BLaER1 treated with 17β-estradiol and CSF1 and Interleukin-3, amounts not matched to agents 10 nM and 100 nM (cell line): Measurements from ENCODE around the gene LRRK1.

Source experiments
- H3K27ac ChIP-seq, 11 experiments: shearing (Covaris generic); formaldehyde crosslinking; 2 replicates each; pipeline ENCODE4 v1.8.1; 2022
- H3K27me3 ChIP-seq, 11 experiments: shearing (Covaris generic); formaldehyde crosslinking; 2 replicates each; pipeline ENCODE4 v1.8.1; 2022
- H3K36me3 ChIP-seq, 11 experiments: shearing (Covaris generic); formaldehyde crosslinking; 2 replicates each; pipeline ENCODE4 v1.8.1; 2022
- H3K4me1 ChIP-seq, 10 experiments: shearing (Covaris generic); formaldehyde crosslinking; 2 replicates each; pipeline ENCODE4 v1.8.1; 2022
- H3K4me2 ChIP-seq, 11 experiments: shearing (Covaris generic); formaldehyde crosslinking; 2 replicates each; pipeline ENCODE4 v1.8.1; 2022
- H3K4me3 ChIP-seq, 10 experiments: shearing (Covaris generic); formaldehyde crosslinking; 2 replicates each; pipeline ENCODE4 v1.8.1; 2022
- H3K9ac ChIP-seq, 11 experiments: shearing (Covaris generic); formaldehyde crosslinking; 2 replicates each; pipeline ENCODE4 v1.8.1; 2022
- H3K9me3 ChIP-seq, 11 experiments: shearing (Covaris generic); formaldehyde crosslinking; replicated peaks in 1 of 11; 2 replicates each; pipeline ENCODE4 v1.8.1; 2022
- H4K20me1 ChIP-seq, 11 experiments: shearing (Covaris generic); formaldehyde crosslinking; 2 replicates each; pipeline ENCODE4 v1.8.1; 2022
- Cebpa-rat ChIP-seq, 11 experiments: shearing (Covaris generic); IDR thresholded peaks; 2 replicates each; pipeline ENCODE4 v1.8.1; 2022

Gene LRRK1

DNA sequence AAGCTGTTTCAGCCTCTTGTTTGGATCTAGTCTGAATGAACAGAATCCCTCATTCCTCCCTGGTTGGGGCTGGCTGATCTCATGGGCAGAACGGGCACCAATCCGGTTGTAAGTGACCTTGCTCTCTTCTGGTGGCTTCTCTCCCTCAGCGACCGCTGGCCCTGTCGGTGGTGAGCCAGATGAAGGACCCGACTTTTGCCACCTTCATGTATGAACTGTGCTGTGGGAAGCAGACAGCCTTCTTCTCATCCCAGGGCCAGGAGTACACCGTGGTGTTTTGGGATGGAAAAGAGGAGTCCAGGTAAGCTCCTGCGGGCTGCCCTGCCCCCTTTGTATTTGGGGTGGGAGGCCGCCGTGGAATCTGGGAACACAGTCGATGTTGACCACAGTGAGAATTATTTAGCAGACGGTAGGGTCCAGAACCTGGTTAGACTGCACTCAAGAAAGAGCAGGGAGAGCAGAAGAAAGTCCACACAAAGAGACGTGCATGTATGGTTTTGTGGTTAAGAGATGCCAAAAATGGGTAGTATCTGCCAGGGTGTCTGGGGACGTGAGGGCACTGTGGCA, 138.8 kb downstream of the LRRK1 start:
- Histone ChIP-seq H4K20me1 (peaks cover 0 to 10% (median 0%) of the 10 kb centered on the region in 11 experiments; a peak in 3 of 22 replicates), H3K4me2 (peak overlapping the region in 9 of 11 experiments; percentile 62 to 76 (median 69); a peak in 19 of 22 replicates), H3K9ac (no peak overlapping the region), H3K9me3 (no peaks in the 10 kb centered on the region; a peak in 1 of 22 replicates), H3K4me3 (no peak overlapping the region), H3K4me1 (peaks cover 8 to 44% (median 38%) of the 10 kb centered on the region in 10 experiments), H3K27me3 (peaks cover 0 to 52% (median 10%) of the 10 kb centered on the region in 11 experiments; a peak in 15 of 22 replicates), H3K36me3 (peaks cover 0 to 5% (median 0%) of the 10 kb centered on the region in 11 experiments; a peak in 1 of 22 replicates), H3K27ac (peak overlapping the region in 2 of 11 experiments; percentile 13 to 29; a peak in 2 of 22 replicates)
- TF ChIP-seq Cebpa-rat (IDR thresholded peaks at IDR 0.05) = no peak

DNA sequence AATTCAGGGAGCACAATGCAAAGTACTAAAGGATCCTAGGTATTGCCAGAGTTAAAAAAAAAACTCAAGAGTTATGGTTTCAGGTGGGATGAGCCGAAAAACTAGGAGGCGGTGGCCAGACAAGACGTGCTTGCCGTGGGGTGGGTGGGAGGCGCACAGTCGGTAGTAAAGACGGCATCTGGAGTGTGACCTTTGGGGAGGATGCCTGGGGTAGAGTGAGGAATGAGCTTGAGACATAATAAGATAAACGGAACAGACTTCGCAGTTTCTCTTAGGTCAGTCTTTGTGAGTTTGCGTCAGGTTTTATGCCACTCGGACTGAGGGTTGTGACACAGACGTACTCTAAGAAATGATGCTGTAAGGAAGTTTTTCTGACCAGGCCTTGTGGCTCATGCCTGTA, 139.6 kb downstream of the LRRK1 start:
- H3K36me3 ChIP-seq = 0 out of 22 replicates have a peak, but pooled peaks cover 0 to 5% (median 0%) of the 10 kb centered on the region in 11 experiments

DNA sequence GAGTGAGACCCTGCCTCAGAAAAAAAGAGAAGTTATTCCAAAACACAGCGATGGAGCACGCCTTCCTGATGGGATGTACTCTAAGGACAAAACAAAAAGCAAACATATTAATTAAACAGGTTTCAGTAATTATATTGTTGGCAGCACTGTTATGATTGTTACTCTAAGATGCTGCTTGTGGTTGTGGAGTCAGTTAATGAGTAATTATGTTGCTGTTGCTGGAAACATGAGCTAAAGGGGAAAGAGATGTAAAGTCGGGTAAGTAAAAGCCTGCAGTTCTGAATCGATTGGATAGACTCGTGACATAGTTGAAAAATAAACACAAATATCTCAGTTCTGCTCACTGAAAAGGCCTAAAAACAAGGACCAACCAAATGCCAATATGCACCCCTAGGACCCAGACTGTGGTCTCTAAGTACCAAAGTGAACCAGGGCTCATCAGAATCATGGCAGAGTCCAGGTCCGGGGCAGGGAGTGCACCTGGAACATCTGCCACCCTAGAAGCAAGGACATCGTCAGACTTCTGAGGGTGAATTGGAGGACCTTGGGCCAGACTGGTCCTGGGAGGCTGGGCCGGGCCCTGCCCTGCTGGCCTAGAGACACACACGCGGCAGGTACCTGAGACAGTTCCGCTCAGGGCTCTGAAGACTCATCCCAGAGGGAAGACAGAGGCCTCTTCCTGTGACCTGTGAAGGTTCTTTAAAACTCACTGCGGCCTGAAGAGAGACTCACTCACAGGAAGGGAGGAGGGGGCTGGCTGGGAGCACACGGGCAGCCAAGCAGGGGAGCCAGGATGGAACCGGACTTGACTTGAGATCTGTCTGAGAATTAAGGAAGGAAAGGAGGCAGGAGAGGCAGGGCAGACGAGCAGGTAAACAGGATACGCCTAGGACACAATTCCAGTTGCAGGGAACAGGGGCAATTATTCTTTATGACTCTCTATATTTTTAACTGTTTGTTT, 140.5 kb downstream of the LRRK1 start:
- Histone ChIP-seq H3K9ac (no peak overlapping the region), H3K27me3 (peaks cover 0 to 52% (median 10%) of the 10 kb centered on the region in 11 experiments; a peak in 15 of 22 replicates), H3K4me1 (peaks cover 8 to 49% (median 38%) of the 10 kb centered on the region in 10 experiments), H4K20me1 (peaks cover 0 to 13% (median 0%) of the 10 kb centered on the region in 11 experiments; a peak in 3 of 22 replicates), H3K4me3 (no peak overlapping the region), H3K27ac (no peak overlapping the region), H3K4me2 (no peak overlapping the region), H3K9me3 (no peaks in the 10 kb centered on the region; a peak in 1 of 22 replicates), H3K36me3 (0 out of 22 replicates have a peak, but pooled peaks cover 0 to 5% (median 0%) of the 10 kb centered on the region in 11 experiments)
- TF ChIP-seq Cebpa-rat (IDR thresholded peaks at IDR 0.05) = no peak

More for the DNA sequence above, 139.6 kb downstream of the LRRK1 start:
- H3K9me3 ChIP-seq = no peaks in the 10 kb centered on the region; a peak in 1 of 22 replicates
- TF ChIP-seq Cebpa-rat (IDR thresholded peaks at IDR 0.05) = no peak
- no peak overlapping the region; a peak in 2 of 22 replicates for H3K4me2 ChIP-seq
- no peak overlapping the region for H3K4me3 ChIP-seq
- H3K27me3 ChIP-seq = peaks cover 0 to 52% (median 10%) of the 10 kb centered on the region in 11 experiments; a peak in 15 of 22 replicates
- no peak overlapping the region for H3K27ac ChIP-seq
- H3K4me1 ChIP-seq = peaks cover 8 to 49% (median 38%) of the 10 kb centered on the region in 10 experiments
- H4K20me1 ChIP-seq = peaks cover 0 to 13% (median 0%) of the 10 kb centered on the region in 11 experiments; a peak in 3 of 22 replicates
- H3K9ac ChIP-seq = no peak overlapping the region

DNA sequence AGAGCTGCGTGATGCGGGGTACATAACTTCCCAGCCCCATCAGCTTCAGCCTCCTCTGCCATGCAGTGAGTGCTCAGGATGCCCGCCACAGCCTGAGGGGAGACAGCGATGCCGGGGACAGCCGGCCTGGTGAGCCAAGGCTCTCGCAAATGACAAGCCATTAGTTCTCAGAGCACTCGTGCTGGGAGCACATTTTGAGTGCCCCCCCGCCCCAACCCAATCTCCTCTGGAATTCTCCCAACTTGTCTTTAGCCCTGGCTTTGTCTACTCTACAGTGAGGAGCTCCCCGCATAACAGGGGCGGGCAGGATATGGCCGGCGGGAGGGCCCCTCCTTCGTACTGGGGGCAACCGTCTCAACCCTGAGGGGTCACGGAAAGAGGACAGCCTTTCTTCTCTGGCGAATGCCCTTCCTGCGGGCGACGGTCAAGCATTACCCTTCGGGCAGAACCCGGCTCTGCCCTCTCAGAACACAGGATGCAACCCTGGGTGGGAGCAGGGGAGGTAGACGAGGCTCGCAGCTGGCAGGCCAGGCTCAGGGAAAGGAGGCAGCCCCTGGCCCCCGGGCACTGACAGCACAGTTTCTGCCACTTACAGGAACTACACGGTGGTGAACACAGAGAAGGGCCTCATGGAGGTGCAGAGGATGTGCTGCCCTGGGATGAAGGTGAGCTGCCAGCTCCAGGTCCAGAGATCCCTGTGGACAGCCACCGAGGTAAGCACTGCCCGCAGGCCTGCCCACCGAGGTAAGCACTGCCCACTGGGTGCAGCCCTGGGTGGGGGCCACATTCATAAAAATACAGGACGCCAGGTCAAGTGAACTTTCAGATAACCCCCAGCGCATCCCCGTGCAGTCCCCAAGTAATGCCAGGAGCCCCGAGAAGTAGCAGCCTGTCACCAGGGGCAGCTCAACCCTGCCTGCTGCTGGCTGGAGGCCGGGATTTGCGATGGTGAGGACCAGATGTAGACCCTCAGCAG, 141.7 kb downstream of the LRRK1 start:
- Histone ChIP-seq H3K27me3 (peaks cover 0 to 49% (median 10%) of the 10 kb centered on the region in 11 experiments; a peak in 15 of 22 replicates), H3K9ac (no peak overlapping the region), H3K9me3 (no peaks in the 10 kb centered on the region; a peak in 1 of 22 replicates), H3K36me3 (0 out of 22 replicates have a peak, but pooled peaks cover 0 to 5% (median 0%) of the 10 kb centered on the region in 11 experiments), H3K4me2 (peak overlapping the region in 8 of 11 experiments; percentile 14 to 67 (median 48); a peak in 11 of 22 replicates), H4K20me1 (peaks cover 0 to 13% (median 0%) of the 10 kb centered on the region in 11 experiments; a peak in 3 of 22 replicates), H3K27ac (no peak overlapping the region), H3K4me1 (peaks cover 8 to 49% (median 38%) of the 10 kb centered on the region in 10 experiments), H3K4me3 (no peak overlapping the region)
- TF ChIP-seq Cebpa-rat (IDR thresholded peaks at IDR 0.05) = no peak

DNA sequence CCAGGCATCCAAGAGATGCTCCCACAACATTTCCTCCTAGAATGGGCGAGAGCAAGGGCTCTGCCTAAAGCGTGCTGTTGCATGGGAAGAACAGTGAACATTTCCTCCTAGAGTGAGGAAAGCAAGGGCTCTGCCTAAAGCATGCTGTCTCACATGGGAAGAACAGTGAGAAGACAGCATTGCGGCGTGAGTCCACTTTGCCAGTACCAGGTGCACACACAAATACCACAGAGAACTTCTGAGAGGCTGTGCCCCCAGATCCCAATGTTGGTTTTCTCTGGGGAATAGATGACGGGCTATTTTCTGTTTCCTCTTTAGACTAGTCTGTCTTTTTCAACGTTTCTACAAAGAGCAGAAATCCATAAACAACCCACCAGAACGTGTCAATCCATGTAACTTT, 142.9 kb downstream of the LRRK1 start:
- Histone ChIP-seq H3K27ac (no peak overlapping the region), H3K27me3 (peaks cover 0 to 61% (median 10%) of the 10 kb centered on the region in 11 experiments; a peak in 15 of 22 replicates), H3K9me3 (no peaks in the 10 kb centered on the region; a peak in 1 of 22 replicates), H4K20me1 (peaks cover 0 to 15% (median 0%) of the 10 kb centered on the region in 11 experiments; a peak in 3 of 22 replicates), H3K4me2 (peak overlapping the region in 9 of 11 experiments; percentile 2 to 67 (median 47); a peak in 16 of 22 replicates), H3K36me3 (0 out of 22 replicates have a peak, but pooled peaks cover 0 to 5% (median 0%) of the 10 kb centered on the region in 11 experiments), H3K4me3 (no peak overlapping the region), H3K9ac (no peak overlapping the region), H3K4me1 (peaks cover 2 to 55% (median 34%) of the 10 kb centered on the region in 10 experiments)
- TF ChIP-seq Cebpa-rat (IDR thresholded peaks at IDR 0.05) = no peak

DNA sequence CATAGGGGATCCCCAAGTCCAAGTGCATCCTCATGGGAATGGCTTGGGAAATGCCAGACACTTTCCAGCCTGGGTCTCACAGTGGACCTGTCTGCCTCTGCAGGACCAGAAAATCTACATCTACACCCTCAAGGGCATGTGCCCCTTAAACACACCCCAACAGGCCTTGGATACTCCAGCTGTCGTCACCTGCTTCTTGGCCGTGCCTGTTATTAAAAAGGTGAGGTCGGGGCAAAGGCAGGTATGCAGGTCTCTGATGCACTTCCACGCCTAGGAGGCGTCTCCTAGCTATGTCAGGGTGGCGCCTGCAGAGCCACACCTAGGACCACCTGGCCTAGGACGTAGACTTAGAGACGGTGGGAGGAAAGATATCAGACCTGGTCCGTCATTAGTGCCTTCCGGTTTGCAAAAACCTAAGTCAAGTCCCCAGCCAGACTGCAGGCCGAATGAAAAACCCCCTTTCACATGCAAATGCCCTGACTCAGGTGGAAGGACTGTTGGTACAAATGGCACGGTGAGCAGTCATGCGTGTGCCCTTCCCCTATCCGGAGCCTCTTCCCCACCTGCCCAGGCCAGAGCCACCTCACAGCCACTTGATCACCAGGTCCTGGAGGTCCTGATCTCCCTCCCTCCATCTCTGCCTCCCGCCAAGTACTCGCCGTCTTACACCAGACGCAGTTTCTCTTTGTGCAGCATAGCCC, 143.5 kb downstream of the LRRK1 start:
- Histone ChIP-seq H3K27ac (no peak overlapping the region), H3K27me3 (peaks cover 0 to 59% (median 10%) of the 10 kb centered on the region in 11 experiments; a peak in 15 of 22 replicates), H3K4me2 (peak overlapping the region in 9 of 11 experiments; percentile 2 to 67 (median 47); a peak in 16 of 22 replicates), H3K4me1 (peaks cover 0 to 49% (median 29%) of the 10 kb centered on the region in 10 experiments; a peak in 17 of 20 replicates), H4K20me1 (peaks cover 0 to 16% (median 0%) of the 10 kb centered on the region in 11 experiments; a peak in 3 of 22 replicates), H3K9ac (no peak overlapping the region), H3K4me3 (no peak overlapping the region), H3K36me3 (0 out of 22 replicates have a peak, but pooled peaks cover 0 to 5% (median 0%) of the 10 kb centered on the region in 11 experiments), H3K9me3 (no peaks in the 10 kb centered on the region; a peak in 1 of 22 replicates)
- no peak for TF ChIP-seq Cebpa-rat (IDR thresholded peaks at IDR 0.05)

DNA sequence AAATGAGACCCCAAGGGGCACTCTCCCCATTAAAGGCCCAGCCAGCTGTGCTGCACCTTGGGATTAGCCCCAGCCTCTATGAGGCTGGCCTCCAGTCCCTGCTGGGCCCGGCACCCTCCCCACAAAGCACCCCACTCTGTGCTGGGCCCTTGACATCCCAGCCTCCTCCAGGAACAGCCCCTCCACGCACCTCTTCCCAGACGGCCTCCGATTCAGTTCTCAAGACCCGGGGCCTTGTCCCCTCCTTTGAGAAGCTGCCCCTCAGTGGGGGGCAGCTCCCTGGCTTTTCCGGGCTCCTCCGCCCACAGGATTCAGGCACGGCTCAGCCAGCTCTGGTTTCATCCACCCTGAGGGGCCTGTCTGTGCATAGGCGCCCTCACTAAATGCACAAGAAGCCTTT, 144.1 kb downstream of the LRRK1 start:
- H3K4me1 ChIP-seq = peaks cover 0 to 43% (median 23%) of the 10 kb centered on the region in 10 experiments; a peak in 16 of 20 replicates
- H3K36me3 ChIP-seq = 0 out of 22 replicates have a peak, but pooled peaks cover 0 to 5% (median 0%) of the 10 kb centered on the region in 11 experiments
- peak overlapping the region in 1 of 11 experiments; percentile 60; a peak in 1 of 22 replicates for H3K4me2 ChIP-seq
- H3K4me3 ChIP-seq = no peak overlapping the region
- no peak overlapping the region for H3K27ac ChIP-seq
- H4K20me1 ChIP-seq = peaks cover 0 to 16% (median 0%) of the 10 kb centered on the region in 11 experiments; a peak in 3 of 22 replicates
- H3K27me3 ChIP-seq = peaks cover 0 to 58% (median 10%) of the 10 kb centered on the region in 11 experiments; a peak in 15 of 22 replicates
- no peak for TF ChIP-seq Cebpa-rat (IDR thresholded peaks at IDR 0.05)
- no peak overlapping the region for H3K9ac ChIP-seq
- H3K9me3 ChIP-seq = no peaks in the 10 kb centered on the region; a peak in 1 of 22 replicates
